Stimulated activated CD4-positive, alpha-beta T cell treated with anti-CD3 and anti-CD28 coated beads, Interleukin-2, amount 100 ng/mL, for 4 hours (primary cell): ENCODE measurements around the gene TMEM176B.
"Not testable (repeated sequence)": the region's sequence is repeated elsewhere in the genome, so short reads cannot be mapped to it uniquely, and the experiment has no call there.

ENCODE experiments used
- DNase-seq: peaks from one replicate; pipeline ENCODE4 v3.0.0-alpha.2; 2020; ENCODE audit warnings: low read depth

Gene TMEM176B

DNA sequence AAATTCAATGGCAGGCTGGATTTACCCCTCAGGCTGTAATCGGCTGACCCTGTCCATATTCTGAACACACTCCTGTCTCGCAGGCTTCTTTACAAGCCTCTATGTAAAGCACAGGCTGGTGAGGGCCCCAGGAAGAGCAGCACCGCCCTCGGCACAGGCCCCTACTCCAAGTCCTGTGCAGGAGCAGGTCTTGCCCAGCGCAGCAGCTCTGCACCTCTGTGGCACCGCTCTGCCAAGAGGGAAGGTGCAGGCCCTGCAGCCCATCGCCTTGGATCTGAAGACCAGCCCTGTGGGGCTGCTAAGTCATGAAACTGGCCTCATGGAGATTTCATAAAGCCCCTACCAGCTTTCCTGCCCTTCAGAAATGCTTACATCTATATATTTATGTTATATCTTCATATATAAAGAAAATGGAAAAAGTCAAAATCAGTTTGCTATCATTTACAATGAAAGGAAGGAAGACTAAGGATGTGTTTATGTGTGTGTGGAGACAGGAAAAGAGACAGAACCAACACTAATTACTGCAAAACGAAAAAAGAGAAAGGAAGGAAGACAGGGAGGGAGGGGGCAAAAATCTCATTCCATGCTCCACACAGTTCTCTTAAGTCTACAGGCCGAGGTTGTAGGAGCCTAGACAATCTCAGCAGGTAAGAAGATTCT lies 9.6 kb downstream of the TMEM176B start:
- DNase-seq = no peak

- DNase-seq = no peak
Measured at GRCh38 chr7:150788474-150789269, 11.5 kb downstream of the TMEM176B start.

DNA sequence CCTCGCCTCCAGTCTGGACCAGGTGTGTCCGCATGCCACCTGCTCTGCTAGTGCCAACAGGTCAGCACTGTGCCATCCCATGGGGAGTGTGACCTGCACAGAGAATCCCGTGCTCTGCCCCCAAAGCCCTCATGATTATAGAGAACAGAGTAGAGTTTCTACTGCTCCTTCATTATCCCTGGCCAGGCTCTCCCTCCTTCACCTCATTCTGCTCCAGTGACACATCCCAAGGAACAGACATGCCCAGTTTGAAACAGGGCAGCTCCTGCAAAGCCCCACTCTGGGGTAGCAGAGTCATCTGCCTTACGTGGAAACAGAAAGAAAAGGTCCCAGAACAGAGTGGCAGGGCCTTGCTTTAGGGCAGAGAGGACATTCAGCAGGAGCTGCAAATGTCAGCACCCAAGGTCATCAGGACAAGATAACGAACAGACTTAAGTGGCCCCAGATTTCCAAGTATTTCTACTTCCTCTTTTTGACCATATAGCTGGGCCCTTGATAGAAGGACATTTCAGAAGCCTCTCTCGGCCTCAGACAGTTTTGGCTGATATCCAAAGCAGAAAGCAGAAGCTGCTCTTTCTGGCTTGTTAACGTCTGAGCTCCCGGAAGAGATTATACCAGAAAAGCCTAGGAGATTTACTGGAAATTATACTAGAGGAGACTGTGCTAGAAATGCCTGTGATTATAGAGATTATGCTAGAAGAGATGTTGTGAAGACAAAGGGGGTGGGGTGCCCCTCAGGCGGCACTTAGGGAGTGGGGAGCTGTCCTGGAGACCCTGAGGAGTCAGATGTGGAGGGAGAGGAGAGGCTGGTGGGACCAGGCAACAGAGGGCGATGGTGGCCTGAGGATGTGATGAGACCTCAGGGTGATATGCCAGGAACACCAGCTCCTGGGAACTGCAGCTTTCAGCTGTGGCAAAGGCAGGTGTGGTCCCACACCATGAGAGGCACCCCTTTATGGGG lies 12.6 kb downstream of the TMEM176B start:
- no peak for DNase-seq

- DNase-seq = no peak
Measured at GRCh38 chr7:150784954-150785353, 15.2 kb downstream of the TMEM176B start.

- no peak for DNase-seq
Measured at GRCh38 chr7:150784120-150784736, 15.9 kb downstream of the TMEM176B start.

GRCh38 chr7:150781961-150782360 lies 18.2 kb downstream of the TMEM176B start:
- DNase-seq = no peak

DNA sequence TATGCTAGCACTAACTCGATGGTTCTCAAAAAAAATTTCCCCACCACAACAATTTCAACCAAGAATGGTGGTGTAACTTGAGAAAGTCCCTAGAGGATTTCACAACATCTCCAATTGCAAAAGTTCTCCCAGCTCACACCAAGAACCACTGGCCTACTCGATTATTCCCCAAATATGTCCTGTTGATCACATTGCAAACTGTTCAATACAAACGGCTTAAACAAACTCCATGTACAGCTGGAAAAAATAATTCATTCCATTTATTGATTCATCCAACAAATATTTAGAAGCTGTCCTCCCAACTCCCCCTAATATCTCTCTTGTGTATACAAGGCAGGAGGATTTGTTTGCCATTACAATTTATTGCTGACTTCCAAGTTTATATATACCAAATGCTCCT lies 19.1 kb downstream of the TMEM176B start:
- DNase-seq = no peak

DNA sequence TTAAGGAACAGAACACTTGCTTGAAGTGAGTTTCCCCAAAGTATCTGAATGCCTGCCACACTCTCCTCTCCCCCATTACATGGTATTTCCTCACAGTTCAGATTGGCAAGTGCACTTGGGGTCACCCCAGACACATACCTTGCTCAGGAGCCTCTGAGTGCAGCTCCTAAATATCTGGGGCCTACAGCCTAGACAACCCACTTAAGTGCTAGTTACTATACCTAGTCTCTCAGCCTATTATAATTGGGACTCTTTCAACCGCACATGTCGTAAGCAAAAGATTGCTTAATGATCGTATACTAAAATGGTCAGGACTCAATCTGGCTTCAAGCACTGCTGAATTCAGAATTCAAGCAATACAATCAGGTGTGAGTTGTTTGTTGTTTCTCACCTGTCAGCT lies 19.9 kb downstream of the TMEM176B start:
- no peak for DNase-seq

GRCh38 chr7:150778738-150779301 lies 21.3 kb downstream of the TMEM176B start:
- DNase-seq = peak; percentile 56

- no peak for DNase-seq
Measured at GRCh38 chr7:150778014-150778737, 22.0 kb downstream of the TMEM176B start.

GRCh38 chr7:150774131-150774530 lies 26.0 kb downstream of the TMEM176B start:
- not testable (repeated sequence) for DNase-seq

DNA sequence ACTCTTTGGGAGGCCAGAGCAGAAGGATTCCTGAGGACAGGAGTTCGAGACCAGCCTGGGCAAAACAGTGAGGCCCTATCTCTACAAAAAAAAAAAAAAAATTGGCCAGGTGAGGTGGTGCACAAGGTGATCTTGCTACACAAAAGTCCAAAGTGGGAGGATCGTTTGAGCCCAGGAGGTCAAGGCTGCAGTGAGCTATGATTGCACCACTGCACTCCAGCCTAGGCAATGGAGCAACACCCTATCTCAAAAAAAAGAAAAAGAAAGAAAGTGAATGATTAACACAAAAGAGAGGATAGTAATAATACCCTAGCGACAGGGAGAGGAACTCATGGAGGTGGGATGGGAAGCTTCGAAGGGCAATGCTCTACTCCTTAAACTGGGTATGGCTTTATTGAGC lies 30.4 kb downstream of the TMEM176B start:
- no peak for DNase-seq

GRCh38 chr7:150766334-150766709 lies 33.8 kb downstream of the TMEM176B start:
- DNase-seq = no peak

DNA sequence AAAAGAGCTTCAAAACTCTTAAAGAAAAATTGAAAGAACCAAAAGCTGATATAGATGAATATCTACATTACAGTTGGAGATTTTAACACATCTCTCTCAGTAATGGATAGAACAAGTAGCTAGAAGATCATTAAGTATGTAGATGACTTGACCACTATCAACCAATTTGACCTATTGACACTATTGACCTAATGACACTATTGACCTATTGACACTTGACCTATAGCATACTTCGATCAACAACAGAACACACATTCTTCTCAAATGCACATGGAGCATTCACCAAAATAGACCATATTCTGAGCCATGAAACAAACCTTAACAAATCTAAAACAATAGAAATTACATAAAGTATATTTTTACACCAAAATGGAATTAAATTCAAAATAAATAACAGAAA lies 40.7 kb downstream of the TMEM176B start:
- no peak for DNase-seq

GRCh38 chr7:150756858-150757257 lies 43.3 kb downstream of the TMEM176B start:
- no peak for DNase-seq

DNA sequence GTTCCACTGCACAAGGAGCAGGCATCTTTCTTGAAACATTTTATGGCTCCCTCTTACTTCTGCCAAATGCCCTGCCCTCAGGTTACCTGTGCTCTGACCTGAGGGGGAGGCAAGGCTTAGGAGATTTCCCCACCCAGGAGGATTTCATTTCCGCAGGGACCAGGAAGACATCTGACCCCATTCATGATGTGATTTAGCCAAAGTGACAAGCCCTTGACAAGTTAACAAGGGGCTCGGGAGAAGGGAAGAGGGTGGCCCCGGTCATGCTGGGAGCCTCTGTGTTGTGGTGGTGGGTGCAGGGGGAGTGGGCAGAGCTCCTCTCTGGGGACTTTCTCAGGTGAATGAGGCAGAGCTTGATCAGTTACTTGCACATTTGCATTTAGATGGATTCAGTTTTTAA lies 44.0 kb downstream of the TMEM176B start:
- DNase-seq = no peak

GRCh38 chr7:150755473-150756099 lies 44.6 kb downstream of the TMEM176B start:
- DNase-seq = peak; percentile 68

- DNase-seq = no peak
Measured at GRCh38 chr7:150754951-150755350, 45.2 kb downstream of the TMEM176B start.

DNA sequence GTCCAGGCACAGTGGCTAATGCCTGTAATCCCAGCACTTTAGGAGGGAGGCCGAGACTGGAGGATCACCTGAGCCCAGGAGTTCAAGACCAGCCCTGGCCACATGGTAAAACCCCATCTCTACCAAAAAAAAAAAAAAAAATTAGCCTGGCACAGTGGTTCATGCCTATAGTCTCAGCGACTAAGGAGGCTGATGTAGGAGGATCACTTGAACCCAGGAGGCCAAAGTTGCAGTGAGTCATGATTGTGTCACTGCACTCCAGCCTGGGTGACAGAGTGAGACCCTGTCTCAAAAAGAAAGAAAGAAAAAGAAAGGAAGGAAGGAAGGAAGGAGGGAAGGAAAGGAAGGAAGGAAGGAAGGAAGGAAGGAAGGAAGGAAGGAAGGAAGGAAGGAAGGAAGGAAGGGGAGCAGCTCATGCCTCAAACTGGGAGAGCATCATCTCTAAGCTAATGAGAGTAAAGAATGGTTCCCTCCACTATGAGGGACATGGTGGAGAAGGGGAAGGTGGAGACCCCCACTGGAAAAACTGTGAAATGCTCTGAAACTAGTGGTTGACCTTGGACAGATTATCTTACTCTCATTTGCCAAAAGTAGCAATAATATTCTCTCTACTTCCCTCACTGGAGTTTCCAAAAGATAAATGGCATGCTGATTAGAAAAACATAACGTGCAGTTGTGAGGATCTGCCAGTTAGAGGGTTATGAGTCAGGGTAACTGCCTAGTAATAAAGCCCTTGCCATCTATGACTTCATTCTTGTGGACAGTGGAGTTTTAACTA lies 46.1 kb downstream of the TMEM176B start:
- DNase-seq = no peak

DNA sequence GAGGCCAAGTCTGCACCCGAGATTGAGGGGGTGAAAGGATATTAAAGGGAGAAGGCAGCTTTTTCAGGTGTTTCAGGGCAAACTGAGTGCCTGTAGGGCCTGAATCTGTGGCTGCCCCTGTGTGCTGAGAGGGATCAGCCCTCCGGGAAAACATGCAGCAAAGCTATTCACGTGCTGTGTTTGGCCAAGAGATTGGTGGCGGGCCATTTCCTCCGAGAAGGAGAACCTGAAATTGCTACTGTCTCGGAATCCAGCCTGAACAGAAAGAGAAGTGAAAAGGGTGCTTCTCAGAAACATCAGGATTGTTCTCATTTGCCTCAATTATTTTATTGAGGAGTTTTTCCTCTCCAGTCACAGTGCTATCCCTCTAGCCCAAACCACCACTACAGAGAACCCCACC lies 46.9 kb downstream of the TMEM176B start:
- no peak for DNase-seq
